HG03521 (cell line): Measurements from ENCODE around the gene RPS3.

Experiments
- ATAC-seq: cut with Tn5 transposase; IDR thresholded peaks from one replicate; pipeline ENCODE4 v1.9.1; 2021; ENCODE audit warnings: mild to moderate bottlenecking, moderate library complexity; ENCODE audit not compliant: unreplicated experiment

RPS3 gene

GRCh38 chr11:75454987-75455386, 55.7 kb downstream of the RPS3 start:
- no peak for ATAC-seq
